AG10803 (cell line): ENCODE measurements around the gene ANKS6.
A peak's percentile ranks its signal among the peaks of the same experiment; 100 is the strongest.

Source experiments
- DNase-seq: peaks from one replicate; pipeline ENCODE4 v3.0.0; 2010; ENCODE audit warnings: low read depth
- H3K4me3 ChIP-seq: 2 replicates; pipeline ENCODE4 v1.5.1; 2011; ENCODE audit warnings: mild to moderate bottlenecking, low read length, control low read depth
- TF ChIP-seq, protein P1 (sequence below): conservative IDR thresholded peaks from 2 replicates; pipeline ENCODE4 v1.5.1; 2011; ENCODE audit warnings: mild to moderate bottlenecking, low read length, control low read depth, inconsistent platforms

ANKS6 gene

GRCh38 chr9:98796364-98797101, at the start of gene ANKS6:
Gene ANKS6, minus strand, starts transcription at chr9:98796555. Its CDS starts 64 bp downstream, at chr9:98796491.
- TF ChIP-seq, protein P1, sequence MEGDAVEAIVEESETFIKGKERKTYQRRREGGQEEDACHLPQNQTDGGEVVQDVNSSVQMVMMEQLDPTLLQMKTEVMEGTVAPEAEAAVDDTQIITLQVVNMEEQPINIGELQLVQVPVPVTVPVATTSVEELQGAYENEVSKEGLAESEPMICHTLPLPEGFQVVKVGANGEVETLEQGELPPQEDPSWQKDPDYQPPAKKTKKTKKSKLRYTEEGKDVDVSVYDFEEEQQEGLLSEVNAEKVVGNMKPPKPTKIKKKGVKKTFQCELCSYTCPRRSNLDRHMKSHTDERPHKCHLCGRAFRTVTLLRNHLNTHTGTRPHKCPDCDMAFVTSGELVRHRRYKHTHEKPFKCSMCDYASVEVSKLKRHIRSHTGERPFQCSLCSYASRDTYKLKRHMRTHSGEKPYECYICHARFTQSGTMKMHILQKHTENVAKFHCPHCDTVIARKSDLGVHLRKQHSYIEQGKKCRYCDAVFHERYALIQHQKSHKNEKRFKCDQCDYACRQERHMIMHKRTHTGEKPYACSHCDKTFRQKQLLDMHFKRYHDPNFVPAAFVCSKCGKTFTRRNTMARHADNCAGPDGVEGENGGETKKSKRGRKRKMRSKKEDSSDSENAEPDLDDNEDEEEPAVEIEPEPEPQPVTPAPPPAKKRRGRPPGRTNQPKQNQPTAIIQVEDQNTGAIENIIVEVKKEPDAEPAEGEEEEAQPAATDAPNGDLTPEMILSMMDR = peak; percentile 11; the same call in 1 of the 2 replicates
- DNase-seq = peak; percentile 67
- H3K4me3 ChIP-seq = peak within 1 kb of the TSS; percentile 64

DNA sequence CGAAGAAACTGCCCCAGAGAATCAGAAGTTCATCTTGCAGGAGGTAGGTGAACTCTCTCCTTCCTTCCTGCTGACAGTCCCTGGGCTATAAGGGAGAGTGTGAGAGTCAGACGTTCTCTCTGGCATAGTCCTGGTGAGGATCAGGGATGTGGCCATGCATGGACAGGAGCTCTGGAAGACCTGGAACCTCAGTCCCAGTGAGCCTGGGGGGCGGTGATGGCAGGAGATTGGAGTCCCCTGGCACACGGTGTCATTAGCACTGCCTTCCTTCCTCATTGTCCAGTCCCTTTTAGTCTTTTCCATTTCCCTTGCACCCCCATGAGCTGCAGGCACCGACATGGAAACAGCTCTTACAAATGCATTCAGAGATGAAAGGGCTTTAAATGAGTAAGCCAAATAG, 49.7 kb upstream of the ANKS6 start:
- H3K4me3 ChIP-seq = no peak overlapping the region
- TF ChIP-seq, protein P1 = no peak

DNA sequence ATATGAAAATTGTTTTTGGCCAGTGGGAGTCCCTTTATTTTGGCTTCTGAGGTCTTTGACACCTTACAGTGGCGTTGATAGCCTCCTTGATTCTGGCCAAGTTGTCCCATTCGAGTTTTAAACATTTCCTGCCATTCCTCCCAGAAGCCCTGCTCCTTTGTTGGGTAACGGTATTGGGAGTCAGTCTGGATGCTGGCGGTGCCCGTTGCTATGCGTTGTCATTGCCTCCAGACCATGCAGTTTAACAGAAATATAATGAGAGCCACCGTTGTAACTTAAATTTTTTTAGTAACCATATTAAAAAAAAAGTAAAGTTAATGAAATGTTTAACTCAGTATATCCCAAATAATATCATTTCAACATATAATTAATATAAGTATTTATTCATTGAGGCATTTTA, 46.2 kb upstream of the ANKS6 start:
- no peak overlapping the region for H3K4me3 ChIP-seq
- DNase-seq = no peak
- TF ChIP-seq, protein P1 = no peak

More for the DNA sequence above, 49.7 kb upstream of the ANKS6 start:
- no peak for DNase-seq

DNA sequence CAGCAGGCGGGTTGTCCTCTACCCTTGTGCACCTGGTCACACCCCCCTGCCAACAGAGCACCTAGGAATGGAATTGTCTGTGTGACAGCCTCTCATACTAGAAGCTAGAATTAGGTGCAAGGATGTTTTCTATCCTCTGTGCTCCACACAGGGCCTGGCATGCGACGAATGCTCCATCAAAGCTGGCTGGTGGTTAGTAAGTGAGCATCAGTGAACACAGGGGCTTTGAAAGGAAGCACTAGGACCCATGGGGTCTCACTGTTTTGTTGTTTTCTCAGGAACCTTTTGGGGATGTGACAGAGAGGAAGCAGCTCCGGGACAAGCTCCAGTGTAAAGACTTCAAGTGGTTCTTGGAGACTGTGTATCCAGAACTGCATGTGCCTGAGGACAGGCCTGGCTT, 43.4 kb upstream of the ANKS6 start:
- no peak overlapping the region for H3K4me3 ChIP-seq
- TF ChIP-seq, protein P1 = no peak
- DNase-seq = no peak

GRCh38 chr9:98838868-98839565, 42.7 kb upstream of the ANKS6 start:
- H3K4me3 ChIP-seq = no peak overlapping the region
- DNase-seq = no peak
- TF ChIP-seq, protein P1 = no peak

DNA sequence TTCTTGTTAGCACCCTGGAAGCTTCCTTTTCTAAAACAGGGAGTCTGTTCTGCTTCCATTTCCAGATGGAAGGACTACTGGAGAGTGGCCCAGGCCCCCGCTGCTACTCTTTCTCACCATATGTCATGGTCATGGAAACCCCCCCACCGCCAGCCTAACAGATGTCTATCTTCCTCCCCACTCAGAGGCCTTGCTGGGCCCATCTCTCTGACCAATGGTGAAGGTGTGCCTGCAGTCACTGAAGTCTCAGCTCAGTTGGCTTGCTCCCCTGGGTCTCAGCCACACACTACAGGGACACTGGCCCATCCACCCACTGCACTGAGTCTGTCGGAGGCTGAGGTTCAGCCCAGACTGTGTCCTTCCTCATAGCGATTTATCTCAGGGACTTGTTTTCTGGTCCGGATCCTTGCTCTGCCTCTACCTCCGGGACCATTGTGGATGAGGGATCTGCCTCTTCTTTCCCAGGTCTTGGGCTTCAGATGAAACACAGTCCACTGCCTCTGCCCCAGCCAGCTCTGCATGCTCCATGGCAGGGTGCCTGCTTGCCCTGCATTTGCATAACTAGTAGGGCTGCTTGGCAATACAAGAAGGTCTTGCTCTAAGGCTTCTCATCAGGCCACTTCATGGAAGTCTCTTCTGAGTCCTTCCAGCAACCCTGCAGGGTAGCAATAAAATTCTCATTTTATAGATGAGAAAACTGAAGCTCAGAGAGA, 42.0 kb upstream of the ANKS6 start:
- H3K4me3 ChIP-seq = no peak overlapping the region
- no peak for DNase-seq
- TF ChIP-seq, protein P1 = no peak
